Hepatic stellate cell (primary cell): ENCODE measurements around the gene ADAMTS9.
A peak's percentile ranks its signal among the peaks of the same experiment; 100 is the strongest.

Source experiments
- DNase-seq: peaks from one replicate; pipeline ENCODE4 v3.0.0; 2011; ENCODE audit warnings: low spot score

ADAMTS9 gene

DNA sequence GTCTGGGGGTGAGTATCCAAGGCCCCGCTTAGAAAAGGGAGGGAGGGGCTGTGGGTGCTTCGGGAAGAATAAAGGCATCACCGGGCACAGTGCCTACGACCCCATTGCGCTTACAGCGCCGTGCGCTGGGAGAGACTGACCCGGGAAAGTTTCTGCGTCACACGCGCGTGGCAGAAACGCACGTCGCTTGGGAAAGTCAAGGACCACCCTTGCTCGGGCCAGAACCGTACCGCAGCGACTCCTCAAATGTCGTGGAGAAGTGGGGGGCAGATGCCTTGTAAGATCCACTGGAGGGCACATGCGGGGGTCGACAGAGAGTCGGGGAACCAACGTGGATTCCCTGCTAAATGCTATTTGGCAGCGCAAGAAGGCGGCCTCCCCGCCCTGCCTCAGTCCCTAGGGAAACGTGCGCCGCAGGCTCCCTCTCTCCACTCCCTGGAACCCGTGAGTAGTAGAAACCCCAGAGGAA lies 2.4 kb downstream of the ADAMTS9 start:
- peak; percentile 13 for DNase-seq

DNA sequence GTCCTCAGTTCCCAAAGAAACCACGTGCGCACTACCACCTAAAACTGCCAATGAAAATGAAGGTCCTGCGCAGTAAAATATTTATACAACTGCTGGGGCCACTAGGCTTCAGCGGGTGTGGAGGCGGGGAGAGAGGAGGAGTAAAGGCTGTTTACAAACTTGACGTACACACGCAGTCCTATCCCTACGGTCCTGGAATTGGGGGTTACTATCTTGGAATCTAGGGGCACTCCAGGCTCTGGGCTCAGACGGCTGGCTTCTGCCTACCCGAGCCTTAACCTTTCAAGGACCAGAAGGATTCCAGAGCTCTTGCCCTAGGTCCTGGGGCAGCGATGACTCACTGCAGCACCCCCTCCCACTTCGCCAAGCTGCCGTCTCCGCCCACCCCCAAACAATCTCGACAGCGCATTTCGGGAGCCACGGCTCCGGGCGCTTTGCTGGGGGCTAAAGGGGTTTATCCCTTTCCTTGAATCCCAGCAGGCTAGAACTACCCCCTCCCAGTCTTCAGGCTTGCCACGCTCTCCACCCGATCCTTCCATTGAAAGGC lies 3.0 kb downstream of the ADAMTS9 start:
- peak; percentile 14 for DNase-seq

DNA sequence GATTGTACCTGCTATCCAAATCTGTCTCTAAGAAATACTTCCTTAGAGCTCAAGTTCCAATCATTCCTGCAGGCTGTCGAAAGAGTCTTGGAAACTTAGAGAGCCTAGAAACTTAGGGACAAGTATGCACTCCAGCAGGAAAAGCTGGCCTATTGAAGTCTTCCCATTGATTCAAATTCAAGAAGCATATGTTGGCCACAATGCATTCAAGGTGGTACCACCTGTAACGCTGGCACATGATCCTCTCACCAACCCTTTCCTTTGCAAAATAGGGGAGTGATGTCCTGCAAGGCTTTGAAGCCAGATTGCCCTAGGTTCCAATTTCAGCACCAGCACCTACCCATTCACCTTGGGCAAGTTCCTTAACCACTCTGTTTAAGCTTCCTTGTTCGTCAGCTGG lies 6.0 kb downstream of the ADAMTS9 start:
- DNase-seq, result no peak

DNA sequence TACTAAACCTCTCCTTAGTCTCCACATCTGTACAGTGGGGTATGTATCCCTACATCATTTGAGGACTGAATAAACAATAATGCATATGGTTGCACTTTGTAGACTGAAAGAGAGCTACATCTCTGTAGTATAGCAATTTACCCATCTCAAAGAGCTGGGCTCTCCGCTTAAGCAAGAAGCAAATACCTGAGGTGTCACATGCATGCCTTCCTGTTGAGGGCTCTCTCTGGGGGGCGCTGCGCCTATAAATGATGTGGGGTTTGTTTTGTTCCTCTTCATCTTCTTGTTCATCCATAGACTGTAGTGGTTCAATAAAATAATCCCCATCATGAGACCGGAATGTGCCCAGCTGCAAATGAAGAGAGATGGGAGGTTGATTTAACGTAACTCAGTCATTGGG lies 6.8 kb downstream of the ADAMTS9 start:
- DNase-seq, result no peak

DNA sequence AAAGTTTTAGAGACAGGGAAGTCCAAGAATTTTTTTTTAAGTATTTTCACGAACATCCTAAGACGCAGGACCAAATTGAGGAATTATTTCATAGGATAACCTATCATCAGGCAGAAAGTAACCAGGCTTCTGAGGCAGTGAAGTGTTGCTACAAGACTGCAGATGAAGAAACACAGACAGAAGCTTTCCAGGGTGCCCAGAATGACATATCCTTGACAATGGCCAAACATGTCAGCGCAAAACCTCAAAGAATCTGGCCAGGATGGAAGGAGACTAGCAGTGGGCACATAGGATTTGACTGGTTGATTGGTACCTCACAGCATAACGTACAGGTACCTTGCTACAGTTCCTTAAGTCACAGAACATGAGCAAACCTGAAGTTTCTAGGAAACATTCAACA lies 7.5 kb downstream of the ADAMTS9 start:
- DNase-seq, result no peak

GRCh38 chr3:64677961-64678716 lies 9.7 kb downstream of the ADAMTS9 start:
- DNase-seq, result no peak

- DNase-seq, result no peak
Measured at GRCh38 chr3:64676831-64677230, 11.0 kb downstream of the ADAMTS9 start.

DNA sequence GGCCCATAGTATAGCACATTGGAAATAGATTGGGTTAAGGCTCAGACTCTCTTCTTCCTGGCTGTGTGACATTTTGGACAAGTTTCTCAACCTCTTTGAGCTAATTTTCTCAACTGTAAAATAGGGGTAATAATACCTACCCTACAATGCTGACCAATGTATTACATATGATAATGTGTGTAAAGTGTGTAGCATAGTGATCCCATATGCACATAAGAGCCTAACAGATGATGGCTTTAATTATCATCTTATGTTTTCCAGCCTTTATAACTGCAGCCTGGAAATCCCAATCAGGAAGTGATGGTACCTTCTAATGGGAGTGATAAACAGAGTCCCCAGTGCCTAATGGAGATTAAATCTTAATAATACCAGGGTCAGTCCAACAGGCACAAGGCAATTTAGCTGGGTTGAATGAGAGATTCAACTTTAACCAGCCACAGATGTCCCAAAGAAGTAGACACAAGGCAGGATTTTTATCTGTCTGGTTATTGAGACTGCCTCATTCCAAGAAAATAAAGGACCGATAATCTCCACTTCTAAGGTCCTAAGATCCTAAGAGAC lies 12.0 kb downstream of the ADAMTS9 start:
- no peak for DNase-seq

GRCh38 chr3:64674591-64675076 lies 13.2 kb downstream of the ADAMTS9 start:
- no peak for DNase-seq

- DNase-seq, result no peak
Measured at GRCh38 chr3:64673159-64673715, 14.6 kb downstream of the ADAMTS9 start.

- DNase-seq, result no peak
Measured at GRCh38 chr3:64668582-64669510, 19.0 kb downstream of the ADAMTS9 start.

DNA sequence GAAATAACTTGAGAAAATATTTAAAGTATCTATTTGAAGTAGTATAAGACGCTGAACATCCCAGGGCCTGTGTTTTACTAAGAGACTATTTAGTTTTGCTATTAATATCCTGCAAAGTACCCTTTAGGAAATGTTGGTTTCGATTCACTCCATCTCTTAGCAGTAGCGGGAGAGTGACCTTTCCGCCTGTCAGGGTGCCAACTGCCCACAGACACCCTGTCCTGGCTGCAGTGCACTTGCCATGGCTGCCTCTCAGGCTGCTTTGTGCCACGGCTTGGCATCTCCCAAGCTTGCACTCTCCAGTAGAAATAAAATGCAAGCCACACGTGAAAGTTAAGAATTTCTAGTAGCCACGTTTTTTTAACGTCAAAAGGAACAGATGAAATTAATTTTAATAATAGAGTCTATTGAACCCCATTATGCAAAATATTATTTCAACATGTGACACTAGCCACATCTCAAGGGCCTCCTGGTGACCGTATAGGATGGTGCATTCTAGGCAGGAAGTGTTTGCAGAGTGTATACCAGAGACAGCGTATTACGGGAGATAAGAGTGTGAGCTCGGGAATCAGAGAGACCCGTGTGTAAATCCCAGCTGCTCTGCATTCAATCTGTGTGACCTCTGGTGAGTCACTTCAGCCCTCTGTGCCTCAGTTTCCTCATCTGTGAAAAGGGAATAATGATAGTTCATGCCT lies 19.8 kb downstream of the ADAMTS9 start:
- DNase-seq, result no peak

- DNase-seq, result no peak
Measured at GRCh38 chr3:64667138-64667537, 20.7 kb downstream of the ADAMTS9 start.

GRCh38 chr3:64666171-64666588 lies 21.6 kb downstream of the ADAMTS9 start:
- no peak for DNase-seq

DNA sequence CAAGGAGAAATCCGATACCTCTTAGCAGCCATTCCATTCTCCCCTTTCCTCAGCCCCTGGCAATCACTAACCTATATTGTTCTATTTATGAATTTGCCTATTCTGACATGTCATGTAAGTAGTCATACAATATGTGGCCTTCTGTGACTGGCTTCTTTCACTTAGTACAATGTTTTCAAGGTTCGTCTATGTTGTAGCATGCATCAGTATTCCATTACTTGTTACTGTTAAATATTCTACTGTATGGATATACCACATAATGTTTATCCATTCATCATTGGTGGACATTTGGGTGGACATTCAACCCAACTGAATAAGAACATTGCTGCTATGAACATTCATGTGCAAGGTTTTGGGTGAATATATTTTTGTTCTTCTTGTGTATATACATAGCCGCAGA lies 23.4 kb downstream of the ADAMTS9 start:
- no peak for DNase-seq

GRCh38 chr3:64659617-64659978 lies 28.2 kb downstream of the ADAMTS9 start:
- no peak for DNase-seq

- DNase-seq, result no peak
Measured at GRCh38 chr3:64658001-64658400, 29.8 kb downstream of the ADAMTS9 start.

- DNase-seq, result no peak
Measured at GRCh38 chr3:64656544-64656943, 31.3 kb downstream of the ADAMTS9 start.

- DNase-seq, result no peak
Measured at GRCh38 chr3:64655160-64655559, 32.6 kb downstream of the ADAMTS9 start.

DNA sequence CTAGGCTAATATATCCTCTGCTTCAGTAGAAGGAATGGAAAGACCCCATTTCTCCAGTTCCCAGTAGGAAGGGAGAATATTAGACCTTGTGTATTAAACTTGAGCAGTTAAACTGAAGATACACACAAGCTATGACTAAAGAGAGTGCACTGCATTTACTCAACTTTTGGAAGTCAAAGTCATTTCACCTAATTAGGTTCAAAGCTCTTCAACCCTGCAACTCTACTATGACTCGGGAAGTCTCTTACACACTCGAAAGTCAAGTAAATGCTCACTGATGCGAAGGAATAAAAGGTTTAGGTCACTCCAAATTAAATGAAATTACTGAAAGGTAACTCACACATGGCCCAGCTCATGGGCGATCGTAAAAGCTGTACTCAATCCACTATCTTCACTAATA lies 33.8 kb downstream of the ADAMTS9 start:
- no peak for DNase-seq

- DNase-seq, result no peak
Measured at GRCh38 chr3:64653101-64653500, 34.7 kb downstream of the ADAMTS9 start.
